ENCODE data around the gene LOC101059915.
"Not testable (repeated sequence)": the region's sequence is repeated elsewhere in the genome, so short reads cannot be mapped to it uniquely, and the experiment has no call there.

The LOC101059915 gene

DNA sequence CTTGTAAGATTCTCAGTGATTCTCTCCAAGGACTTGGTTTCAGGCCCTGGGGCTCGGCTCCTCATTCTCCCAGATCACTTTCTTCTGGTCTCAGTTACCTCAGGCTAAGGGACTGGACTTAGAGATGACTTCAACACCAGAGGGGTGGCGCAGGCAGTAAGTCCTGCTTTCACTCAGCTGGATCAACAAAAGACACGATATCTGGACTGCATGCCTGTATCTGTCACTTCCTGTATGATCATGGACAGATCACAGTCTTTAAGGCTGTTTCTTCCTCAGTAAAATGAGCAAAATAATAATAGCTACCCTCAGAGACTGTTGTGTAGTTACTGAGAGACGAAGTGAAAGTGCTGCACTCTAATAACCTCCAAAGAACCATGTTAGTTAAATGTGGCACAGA lies 29.5 kb upstream of the LOC101059915 start:
- Histone ChIP-seq H3K4me1 (ENCODE audit: insufficient read depth, low read length, severe bottlenecking) (peaks cover 21% of the 10 kb centered on the region), H3K9me2 (ENCODE audit: low read depth, low read length) (no peaks in the 10 kb centered on the region), H3K9ac (ENCODE audit: low read length) (no peak overlapping the region), H3F3A (ENCODE audit: insufficient read depth, low read length) (no peaks in the 10 kb centered on the region), H2AFZ (ENCODE audit: low read length) (no peak overlapping the region), H3K27me3 (ENCODE audit: insufficient read depth, low read length) (no peaks in the 10 kb centered on the region), H3K27ac (ENCODE audit: low read depth, low read length, poor library complexity, severe bottlenecking) (no peak overlapping the region), H3K79me2 (ENCODE audit: insufficient read depth, low read length) (no peaks in the 10 kb centered on the region), H3K4me2 (ENCODE audit: low read length) (0 out of 2 replicates have a peak overlapping the region, but pooled peaks have one; percentile 9), H3K9me3 (ENCODE audit: low read length) (no peaks in the 10 kb centered on the region), H3K4me3 (ENCODE audit: low read depth, low read length, poor library complexity, severe bottlenecking) (no peak overlapping the region), H3K36me3 (ENCODE audit: insufficient read depth, low read length) (no peaks in the 10 kb centered on the region), H4K20me1 (ENCODE audit: insufficient read depth, low read length) (no peaks in the 10 kb centered on the region)
- TF ChIP-seq, protein P1, sequence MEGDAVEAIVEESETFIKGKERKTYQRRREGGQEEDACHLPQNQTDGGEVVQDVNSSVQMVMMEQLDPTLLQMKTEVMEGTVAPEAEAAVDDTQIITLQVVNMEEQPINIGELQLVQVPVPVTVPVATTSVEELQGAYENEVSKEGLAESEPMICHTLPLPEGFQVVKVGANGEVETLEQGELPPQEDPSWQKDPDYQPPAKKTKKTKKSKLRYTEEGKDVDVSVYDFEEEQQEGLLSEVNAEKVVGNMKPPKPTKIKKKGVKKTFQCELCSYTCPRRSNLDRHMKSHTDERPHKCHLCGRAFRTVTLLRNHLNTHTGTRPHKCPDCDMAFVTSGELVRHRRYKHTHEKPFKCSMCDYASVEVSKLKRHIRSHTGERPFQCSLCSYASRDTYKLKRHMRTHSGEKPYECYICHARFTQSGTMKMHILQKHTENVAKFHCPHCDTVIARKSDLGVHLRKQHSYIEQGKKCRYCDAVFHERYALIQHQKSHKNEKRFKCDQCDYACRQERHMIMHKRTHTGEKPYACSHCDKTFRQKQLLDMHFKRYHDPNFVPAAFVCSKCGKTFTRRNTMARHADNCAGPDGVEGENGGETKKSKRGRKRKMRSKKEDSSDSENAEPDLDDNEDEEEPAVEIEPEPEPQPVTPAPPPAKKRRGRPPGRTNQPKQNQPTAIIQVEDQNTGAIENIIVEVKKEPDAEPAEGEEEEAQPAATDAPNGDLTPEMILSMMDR (IDR thresholded peaks at IDR 0.05; ENCODE audit: low read length) = no peak
- TF ChIP-seq EZH2 (IDR thresholded peaks at IDR 0.05; ENCODE audit: borderline replicate concordance, low read length) = no peak

DNA sequence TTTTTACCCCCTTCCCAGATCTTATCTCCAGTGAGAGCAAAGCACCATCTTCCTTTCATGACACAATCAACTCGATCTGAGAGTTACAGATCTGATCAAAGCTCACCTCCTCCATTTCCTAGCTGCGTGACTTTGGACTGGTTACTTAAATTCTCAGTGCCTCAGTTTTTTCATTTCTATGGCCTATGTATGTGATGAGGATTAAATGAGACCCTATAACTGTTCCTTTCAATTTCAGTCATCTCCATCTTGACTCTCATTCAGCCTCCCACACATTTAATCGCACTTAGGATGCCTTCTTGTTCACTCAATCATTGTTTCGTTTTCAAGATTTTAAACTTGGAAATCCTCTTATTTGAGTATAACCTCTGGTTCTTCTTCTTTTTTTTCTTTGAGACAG lies 28.9 kb upstream of the LOC101059915 start:
- Histone ChIP-seq H3K4me1 (ENCODE audit: insufficient read depth, low read length, severe bottlenecking) (peaks cover 21% of the 10 kb centered on the region), H3K4me3 (ENCODE audit: low read depth, low read length, poor library complexity, severe bottlenecking) (no peak overlapping the region), H4K20me1 (ENCODE audit: insufficient read depth, low read length) (no peaks in the 10 kb centered on the region), H3K9me3 (ENCODE audit: low read length) (no peaks in the 10 kb centered on the region), H3K27me3 (ENCODE audit: insufficient read depth, low read length) (no peaks in the 10 kb centered on the region), H3K27ac (ENCODE audit: low read depth, low read length, poor library complexity, severe bottlenecking) (no peak overlapping the region), H3K4me2 (ENCODE audit: low read length) (no peak overlapping the region), H2AFZ (ENCODE audit: low read length) (no peak overlapping the region), H3K79me2 (ENCODE audit: insufficient read depth, low read length) (no peaks in the 10 kb centered on the region), H3K9ac (ENCODE audit: low read length) (no peak overlapping the region), H3F3A (ENCODE audit: insufficient read depth, low read length) (no peaks in the 10 kb centered on the region), H3K9me2 (ENCODE audit: low read depth, low read length) (no peaks in the 10 kb centered on the region), H3K36me3 (ENCODE audit: insufficient read depth, low read length) (no peaks in the 10 kb centered on the region)
- TF ChIP-seq, protein P1 (IDR thresholded peaks at IDR 0.05; ENCODE audit: low read length) = no peak
- TF ChIP-seq EZH2 (IDR thresholded peaks at IDR 0.05; ENCODE audit: borderline replicate concordance, low read length) = no peak

DNA sequence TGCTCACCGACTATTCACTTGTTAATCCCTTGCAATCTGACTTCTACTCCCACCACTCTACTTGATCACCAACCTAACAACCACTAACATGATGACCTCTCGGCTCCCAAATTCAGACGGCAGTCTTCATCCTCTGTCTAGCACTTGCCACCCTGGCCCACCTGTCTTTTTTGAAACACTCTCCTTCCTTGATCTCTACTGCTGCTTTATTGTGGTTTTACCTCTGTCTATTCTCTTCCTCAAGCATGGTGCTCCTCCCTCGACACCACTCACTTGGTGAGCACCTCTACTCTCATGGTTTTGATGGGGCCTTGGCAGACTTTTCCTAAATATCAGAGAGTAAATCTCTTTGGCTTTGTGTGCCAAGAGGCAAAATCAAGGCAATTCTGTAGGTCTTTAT lies 27.3 kb upstream of the LOC101059915 start:
- no peaks in the 10 kb centered on the region for H3K9me3 ChIP-seq (ENCODE audit: low read length)

DNA sequence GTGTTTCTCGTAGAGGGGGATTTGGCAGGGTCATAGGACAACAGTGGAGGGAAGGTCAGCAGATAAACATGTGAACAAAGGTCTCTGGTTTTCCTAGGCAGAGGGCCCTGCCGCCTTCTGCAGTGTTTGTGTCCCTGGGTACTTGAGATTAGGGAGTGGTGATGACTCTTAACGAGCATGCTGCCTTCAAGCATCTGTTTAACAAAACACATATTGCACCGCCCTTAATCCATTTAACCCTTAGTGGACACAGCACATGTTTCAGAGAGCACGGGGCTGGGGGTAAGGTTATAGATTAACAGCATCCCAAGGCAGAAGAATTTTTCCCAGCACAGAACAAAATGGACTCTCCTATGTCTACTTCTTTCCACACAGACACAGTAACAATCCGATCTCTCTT lies 22.9 kb upstream of the LOC101059915 start:
- not testable (repeated sequence) for H3F3A ChIP-seq (ENCODE audit: insufficient read depth, low read length); H3K27me3 ChIP-seq (ENCODE audit: insufficient read depth, low read length); H3K4me3 ChIP-seq (ENCODE audit: low read depth, low read length, poor library complexity, severe bottlenecking); H3K9me2 ChIP-seq (ENCODE audit: low read depth, low read length); H3K27ac ChIP-seq (ENCODE audit: low read depth, low read length, poor library complexity, severe bottlenecking); H4K20me1 ChIP-seq (ENCODE audit: insufficient read depth, low read length); H3K79me2 ChIP-seq (ENCODE audit: insufficient read depth, low read length); H3K9ac ChIP-seq (ENCODE audit: low read length); H3K9me3 ChIP-seq (ENCODE audit: low read length); H3K4me2 ChIP-seq (ENCODE audit: low read length); H3K4me1 ChIP-seq (ENCODE audit: insufficient read depth, low read length, severe bottlenecking); H3K36me3 ChIP-seq (ENCODE audit: insufficient read depth, low read length); H2AFZ ChIP-seq (ENCODE audit: low read length)

More for the DNA sequence above, 27.3 kb upstream of the LOC101059915 start:
- no peaks in the 10 kb centered on the region for H3K79me2 ChIP-seq (ENCODE audit: insufficient read depth, low read length)
- H3K4me3 ChIP-seq (ENCODE audit: low read depth, low read length, poor library complexity, severe bottlenecking) = no peak overlapping the region
- H3K4me1 ChIP-seq (ENCODE audit: insufficient read depth, low read length, severe bottlenecking) = peaks cover 21% of the 10 kb centered on the region
- H2AFZ ChIP-seq (ENCODE audit: low read length) = no peak overlapping the region
- H4K20me1 ChIP-seq (ENCODE audit: insufficient read depth, low read length) = no peaks in the 10 kb centered on the region
- no peaks in the 10 kb centered on the region for H3K9me2 ChIP-seq (ENCODE audit: low read depth, low read length)
- no peak overlapping the region for H3K27ac ChIP-seq (ENCODE audit: low read depth, low read length, poor library complexity, severe bottlenecking)
- no peaks in the 10 kb centered on the region for H3K27me3 ChIP-seq (ENCODE audit: insufficient read depth, low read length)
- H3K4me2 ChIP-seq (ENCODE audit: low read length) = no peak overlapping the region
- no peaks in the 10 kb centered on the region for H3F3A ChIP-seq (ENCODE audit: insufficient read depth, low read length)
- no peak overlapping the region for H3K9ac ChIP-seq (ENCODE audit: low read length)
- no peaks in the 10 kb centered on the region for H3K36me3 ChIP-seq (ENCODE audit: insufficient read depth, low read length)
- TF ChIP-seq, protein P1 (IDR thresholded peaks at IDR 0.05; ENCODE audit: low read length) = no peak
- no peak for TF ChIP-seq EZH2 (IDR thresholded peaks at IDR 0.05; ENCODE audit: borderline replicate concordance, low read length)

Measured in OCI-LY1 (cell line).